GM19463 (cell line): ENCODE data around the gene RPS6KA4.
"Not testable (repeated sequence)": the region's sequence is repeated elsewhere in the genome, so short reads cannot be mapped to it uniquely, and the experiment has no call there.

Source experiments
- ATAC-seq: cut with Tn5 transposase; IDR thresholded peaks from one replicate; pipeline ENCODE4 v1.9.1; 2021; ENCODE audit warnings: mild to moderate bottlenecking, moderate library complexity; ENCODE audit not compliant: unreplicated experiment

Gene RPS6KA4

DNA sequence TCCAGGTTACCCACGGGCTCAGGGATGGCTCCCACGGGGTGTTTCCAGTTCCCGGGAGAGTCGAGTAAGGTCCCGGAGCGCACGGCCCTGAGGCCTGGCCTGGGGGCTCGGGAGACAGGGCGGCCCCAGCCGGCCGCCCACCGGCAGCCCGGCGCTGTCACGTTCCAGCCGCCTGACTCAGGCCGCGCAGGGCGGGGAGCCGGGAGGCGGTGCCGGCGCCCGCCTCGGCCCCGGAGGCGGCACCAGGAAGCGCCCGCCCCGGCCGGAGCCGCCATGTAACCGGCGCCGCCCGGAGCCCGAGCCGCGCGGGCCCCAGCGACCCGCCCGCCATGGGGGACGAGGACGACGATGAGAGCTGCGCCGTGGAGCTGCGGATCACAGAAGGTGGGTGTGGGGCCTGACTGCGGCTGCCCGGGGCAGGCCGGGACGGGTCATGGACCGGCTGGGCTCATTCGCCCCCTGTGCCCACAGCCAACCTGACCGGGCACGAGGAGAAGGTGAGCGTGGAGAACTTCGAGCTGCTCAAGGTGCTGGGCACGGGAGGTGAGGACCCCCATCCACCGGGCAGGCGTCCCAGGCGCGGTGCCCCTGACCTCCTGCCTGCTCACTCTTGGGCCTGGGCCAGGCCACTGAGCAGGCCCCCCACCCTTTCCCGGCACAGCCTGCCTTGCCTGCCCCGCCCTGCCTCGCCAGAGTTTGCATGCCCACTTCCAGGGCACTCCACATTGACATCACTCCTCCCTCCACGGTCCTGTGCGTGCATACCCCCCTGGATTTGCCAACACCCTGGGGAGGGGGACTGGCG is at the start of gene RPS6KA4:
RPS6KA4 (plus strand) TSS at position 256 of the 805 bp plus-strand sequence; CDS start at position 330, 74 bp downstream.
- peak; percentile 65 for ATAC-seq

DNA sequence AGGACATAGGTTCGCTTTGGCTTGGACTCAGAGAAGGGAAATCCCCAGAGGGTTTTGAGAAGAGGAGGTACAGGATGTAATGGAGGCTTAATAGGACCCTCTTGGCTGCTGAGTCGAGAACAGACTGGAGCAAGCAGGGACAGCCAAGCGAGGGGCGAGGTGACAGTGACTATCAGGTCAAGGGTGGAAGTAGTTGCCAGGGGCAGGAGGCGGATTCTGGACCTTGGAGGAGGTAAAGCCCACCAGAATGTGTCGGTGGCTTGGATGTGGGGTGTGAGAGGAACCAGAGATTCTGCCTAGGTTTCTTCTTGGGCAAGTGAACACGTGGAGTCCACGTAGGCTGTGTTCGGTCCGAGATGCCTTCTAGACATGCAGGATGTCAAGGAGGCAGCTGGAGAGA is 46.0 kb upstream of the RPS6KA4 start:
- no peak for ATAC-seq

DNA sequence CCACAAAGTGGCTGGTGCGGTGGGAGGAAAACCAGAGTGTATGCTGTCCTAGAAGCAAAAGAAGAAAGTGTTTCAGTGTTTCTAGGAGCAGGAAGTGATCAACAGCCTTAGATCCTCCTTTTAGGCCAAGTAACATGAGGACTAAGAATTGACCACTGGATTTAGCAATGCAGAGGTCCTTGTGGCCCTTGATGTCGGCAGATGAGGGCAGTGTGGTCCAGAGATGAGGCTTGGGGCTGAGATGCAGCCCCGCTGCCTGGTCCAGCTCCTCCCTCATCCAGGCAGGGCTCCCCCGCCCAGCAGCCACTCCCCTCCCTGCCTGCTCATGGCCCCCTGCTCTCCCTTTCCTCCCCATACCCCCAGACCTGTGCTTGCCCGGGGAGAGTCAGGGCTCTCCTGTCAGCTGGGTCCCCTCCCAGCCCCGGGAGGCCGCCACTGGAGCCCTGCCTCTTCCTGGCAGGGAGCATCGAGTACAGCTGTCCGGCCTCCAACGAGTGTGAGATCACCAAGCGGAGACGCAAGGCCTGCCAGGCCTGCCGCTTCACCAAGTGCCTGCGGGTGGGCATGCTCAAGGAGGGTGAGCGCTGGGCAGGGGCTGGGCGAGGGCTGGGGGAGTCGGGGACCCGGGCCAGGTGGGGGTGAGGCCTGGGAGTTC is 45.3 kb upstream of the RPS6KA4 start:
- no peak for ATAC-seq

DNA sequence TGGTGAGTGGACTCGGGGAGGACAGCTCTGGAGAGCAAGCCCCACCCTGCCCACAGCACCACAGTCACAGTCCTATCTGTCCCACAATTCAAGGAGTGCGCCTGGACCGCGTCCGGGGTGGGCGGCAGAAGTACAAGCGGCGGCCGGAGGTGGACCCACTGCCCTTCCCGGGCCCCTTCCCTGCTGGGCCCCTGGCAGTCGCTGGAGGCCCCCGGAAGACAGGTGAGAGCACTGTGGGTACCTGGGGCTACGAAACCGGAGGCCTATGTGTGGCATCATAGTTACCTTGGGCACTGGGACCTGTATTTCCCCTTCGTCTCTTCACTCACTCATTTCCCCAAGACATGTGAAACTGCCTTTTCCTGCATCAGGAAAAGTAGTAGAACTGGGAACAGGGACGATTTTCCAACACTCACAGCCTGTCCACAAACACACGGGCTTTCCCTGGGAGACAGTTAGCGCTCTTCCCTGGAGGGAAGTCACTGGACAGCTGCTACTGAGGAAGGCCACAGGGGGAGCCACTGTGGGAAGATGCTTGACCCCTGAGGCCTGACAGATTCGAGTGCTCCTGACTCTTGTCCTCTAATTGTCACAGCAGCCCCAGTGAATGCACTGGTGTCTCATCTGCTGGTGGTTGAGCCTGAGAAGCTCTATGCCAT is 44.7 kb upstream of the RPS6KA4 start:
- ATAC-seq: no peak

DNA sequence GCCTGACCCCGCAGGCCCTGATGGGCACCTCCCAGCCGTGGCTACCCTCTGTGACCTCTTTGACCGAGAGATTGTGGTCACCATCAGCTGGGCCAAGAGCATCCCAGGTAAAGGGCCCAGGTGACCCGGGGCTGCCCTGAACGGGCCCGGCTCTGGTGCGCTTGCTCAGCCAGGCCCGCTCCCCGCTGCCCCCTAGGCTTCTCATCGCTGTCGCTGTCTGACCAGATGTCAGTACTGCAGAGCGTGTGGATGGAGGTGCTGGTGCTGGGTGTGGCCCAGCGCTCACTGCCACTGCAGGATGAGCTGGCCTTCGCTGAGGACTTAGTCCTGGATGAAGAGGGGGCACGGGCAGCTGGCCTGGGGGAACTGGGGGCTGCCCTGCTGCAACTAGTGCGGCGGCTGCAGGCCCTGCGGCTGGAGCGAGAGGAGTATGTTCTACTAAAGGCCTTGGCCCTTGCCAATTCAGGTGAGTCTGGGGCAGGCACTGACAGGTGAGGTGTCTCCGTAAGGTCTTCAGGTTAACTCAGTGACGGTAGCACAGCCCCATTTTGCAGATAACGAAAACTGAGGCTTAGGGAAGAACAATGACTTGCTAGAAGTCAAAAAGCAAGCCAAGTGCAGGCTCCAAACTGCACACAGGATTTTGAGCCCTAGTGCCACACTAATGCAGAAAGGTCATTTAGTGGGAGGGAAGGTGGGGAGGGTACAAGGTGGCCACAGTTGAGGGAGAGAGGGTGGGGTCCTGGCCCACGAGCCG is 44.0 kb upstream of the RPS6KA4 start:
- no peak for ATAC-seq

DNA sequence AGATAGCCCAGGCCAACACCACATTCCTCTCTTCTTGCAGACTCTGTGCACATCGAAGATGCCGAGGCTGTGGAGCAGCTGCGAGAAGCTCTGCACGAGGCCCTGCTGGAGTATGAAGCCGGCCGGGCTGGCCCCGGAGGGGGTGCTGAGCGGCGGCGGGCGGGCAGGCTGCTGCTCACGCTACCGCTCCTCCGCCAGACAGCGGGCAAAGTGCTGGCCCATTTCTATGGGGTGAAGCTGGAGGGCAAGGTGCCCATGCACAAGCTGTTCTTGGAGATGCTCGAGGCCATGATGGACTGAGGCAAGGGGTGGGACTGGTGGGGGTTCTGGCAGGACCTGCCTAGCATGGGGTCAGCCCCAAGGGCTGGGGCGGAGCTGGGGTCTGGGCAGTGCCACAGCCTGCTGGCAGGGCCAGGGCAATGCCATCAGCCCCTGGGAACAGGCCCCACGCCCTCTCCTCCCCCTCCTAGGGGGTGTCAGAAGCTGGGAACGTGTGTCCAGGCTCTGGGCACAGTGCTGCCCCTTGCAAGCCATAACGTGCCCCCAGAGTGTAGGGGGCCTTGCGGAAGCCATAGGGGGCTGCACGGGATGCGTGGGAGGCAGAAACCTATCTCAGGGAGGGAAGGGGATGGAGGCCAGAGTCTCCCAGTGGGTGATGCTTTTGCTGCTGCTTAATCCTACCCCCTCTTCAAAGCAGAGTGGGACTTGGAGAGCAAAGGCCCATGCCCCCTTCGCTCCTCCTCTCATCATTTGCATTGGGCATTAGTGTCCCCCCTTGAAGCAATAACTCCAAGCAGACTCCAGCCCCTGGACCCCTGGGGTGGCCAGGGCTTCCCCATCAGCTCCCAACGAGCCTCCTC is 43.1 kb upstream of the RPS6KA4 start:
- not testable (repeated sequence) for ATAC-seq

DNA sequence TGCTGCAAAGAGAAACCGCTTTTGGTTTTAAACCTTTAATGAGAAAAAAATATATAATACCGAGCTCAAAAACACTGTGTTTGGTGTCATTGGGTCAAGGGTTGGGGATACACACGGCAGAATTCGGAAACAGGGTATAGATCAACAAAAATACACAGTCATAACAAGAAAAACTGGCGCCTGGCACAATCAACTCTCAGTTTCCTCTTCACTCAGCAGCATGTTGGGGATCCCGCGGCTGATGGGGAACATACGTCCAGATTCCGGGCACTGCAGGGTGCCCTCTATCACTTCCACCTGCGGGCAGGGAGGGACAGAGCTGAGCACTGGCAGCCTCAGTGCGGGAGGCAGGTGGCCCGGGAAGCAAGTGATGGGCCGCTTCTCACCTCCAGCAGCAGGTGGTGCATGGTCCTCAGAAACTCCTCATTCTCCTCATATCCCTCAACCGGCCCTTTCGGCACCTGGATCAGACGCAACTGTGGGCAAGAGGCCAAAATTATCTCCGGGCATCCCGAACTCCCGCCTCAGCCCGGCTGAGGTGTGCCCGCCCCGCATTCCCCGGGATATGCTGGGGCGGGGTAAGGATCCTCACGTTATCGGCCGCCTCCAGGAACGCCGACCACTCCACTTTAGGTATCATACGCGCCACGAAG is 42.2 kb upstream of the RPS6KA4 start:
- no peak for ATAC-seq

DNA sequence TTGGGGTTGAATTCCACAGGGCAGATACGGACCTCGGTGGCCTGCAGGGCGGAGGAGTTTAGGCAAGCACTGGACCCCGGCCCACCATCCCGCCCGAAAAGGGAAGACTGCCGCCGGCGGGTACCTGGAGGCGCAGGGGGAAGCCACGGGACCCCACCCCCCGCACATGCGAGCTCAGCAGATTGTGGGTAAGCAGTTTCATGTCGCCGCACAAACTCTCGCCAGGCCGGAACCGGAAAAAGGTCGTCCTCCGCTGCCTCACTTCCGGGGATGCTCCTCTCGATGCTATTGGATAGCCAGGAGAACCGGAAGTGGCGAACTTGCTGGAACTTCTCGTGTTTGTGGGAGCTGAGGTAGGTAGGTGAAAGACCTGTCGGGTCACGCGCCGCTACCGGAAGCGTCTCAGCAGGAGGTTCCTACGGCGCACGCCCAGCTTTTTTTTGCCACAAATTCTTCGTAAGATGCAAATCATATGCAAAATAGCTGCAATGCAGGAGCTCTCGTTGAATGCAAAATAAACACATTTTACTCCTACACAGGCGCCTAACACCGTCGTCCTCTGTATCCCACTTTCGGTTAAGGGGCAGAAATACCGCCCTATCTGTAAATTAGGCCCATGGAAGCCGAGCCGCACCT is 41.5 kb upstream of the RPS6KA4 start, which contains the start of gene TRMT112:
TRMT112 (minus strand) TSS at position 235 of the 636 bp plus-strand sequence; CDS start at position 202, 33 bp downstream.
- peak; percentile 46 for ATAC-seq

DNA sequence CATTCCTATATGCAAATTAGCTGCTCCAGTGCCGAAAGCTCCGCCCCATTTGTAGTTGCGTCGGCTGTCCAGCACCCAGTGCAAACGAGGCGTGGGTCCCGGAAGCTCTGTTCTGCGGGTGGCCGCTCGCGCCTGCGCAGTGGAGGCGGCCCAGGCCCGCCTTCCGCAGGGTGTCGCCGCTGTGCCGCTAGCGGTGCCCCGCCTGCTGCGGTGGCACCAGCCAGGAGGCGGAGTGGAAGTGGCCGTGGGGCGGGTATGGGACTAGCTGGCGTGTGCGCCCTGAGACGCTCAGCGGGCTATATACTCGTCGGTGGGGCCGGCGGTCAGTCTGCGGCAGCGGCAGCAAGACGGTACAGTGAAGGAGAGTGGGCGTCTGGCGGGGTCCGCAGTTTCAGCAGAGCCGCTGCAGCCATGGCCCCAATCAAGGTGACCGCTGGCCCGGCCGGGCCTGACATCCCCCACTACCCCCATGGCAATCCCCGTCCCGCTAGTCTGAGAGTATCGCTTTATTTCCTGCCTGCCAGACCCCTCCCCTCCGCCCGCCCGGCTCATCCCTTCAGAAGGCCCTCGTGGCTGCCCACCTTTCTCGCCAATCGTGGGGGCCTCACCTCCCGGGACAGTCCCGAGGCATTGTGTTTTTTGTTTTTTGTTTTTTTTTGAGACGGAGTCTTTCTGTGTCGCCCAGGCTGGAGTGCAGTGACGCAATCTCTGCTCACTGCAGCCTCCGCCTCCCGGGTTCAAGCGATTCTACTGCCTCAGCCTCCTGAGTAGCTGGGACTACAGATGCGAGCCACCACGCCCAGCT is 40.8 kb upstream of the RPS6KA4 start, which contains the start of gene PRDX5:
PRDX5 (plus strand) TSS at position 161 of the 805 bp plus-strand sequence; CDS start at position 256, 95 bp downstream.
- ATAC-seq: peak; percentile 83

DNA sequence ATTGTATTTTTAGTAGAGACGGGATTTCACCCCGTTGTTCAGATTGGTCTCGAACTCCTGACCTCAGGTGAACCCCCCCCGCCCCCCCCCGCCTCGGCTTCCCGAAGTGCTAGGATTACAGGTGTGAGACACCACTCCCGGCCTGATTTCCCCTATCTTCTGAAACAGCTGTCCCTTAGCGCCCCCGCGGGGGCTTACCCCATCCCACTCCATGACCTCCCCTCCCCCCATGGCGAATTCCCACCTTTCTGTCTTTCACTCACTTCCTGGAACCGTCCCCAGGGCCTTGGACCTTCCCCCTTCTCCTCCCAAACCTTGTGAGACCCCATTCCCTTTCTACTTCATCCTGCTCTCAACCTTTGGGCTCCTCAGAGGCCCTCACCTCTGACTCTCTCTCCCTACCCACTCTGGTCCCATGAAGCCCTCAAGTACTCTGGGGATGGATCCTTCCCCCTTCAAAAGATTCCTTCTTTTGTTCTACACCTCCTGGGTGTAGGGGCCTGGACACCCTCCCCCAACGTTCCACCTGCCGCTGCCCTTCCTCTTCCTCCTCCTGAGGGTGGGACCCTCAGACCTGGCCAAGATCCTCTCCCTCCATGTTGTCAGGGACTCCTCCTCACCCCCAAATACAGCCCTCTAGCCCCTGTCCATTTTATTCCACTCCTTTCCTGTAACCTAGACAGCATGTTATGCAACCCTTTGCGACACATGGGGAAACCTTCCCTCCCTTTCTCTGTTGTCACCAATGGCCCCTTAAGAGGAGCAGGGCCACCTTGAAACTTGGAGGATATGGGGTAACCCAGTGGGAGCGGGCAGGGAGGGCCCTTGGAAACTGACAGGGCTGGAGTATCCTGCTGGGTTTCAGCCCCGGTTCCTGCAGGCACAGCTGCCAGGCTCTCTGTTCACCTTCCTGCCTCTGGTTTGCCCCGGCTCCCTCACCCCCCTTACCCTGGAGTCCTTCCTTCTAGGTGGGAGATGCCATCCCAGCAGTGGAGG is 39.9 kb upstream of the RPS6KA4 start:
- no peak for ATAC-seq

DNA sequence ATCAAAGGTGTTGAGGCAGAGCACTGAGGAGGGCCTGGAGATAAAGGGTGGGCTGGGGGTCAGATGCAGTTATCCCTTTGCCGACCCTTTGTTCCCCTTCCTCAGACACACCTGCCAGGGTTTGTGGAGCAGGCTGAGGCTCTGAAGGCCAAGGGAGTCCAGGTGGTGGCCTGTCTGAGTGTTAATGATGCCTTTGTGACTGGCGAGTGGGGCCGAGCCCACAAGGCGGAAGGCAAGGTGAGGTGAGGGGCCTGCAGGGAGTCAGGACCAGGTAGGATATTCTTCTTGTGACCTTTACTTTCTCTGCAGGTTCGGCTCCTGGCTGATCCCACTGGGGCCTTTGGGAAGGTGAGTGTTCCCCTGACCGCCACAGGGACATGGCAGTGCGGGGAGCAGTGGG is 38.4 kb upstream of the RPS6KA4 start:
- no peak for ATAC-seq

DNA sequence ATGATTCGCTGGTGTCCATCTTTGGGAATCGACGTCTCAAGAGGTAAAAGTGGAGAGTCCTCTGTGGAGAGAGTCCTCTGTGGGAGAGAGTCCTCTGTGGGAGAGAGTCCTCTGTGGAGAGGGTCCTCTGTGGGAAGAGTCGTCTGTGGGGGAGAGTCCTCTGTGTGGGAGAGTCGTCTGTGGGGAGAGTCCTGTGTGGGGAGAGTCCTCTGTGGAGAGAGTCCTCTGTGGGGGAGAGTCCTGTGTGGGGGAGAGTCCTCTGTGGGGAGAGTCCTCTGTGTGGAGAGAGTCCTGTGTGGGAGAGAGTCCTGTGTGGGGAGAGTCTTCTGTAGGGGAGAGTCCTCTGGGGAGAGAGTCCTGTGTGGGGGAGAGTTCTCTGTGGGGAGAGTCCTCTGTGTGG is 37.9 kb upstream of the RPS6KA4 start:
- no peak for ATAC-seq

DNA sequence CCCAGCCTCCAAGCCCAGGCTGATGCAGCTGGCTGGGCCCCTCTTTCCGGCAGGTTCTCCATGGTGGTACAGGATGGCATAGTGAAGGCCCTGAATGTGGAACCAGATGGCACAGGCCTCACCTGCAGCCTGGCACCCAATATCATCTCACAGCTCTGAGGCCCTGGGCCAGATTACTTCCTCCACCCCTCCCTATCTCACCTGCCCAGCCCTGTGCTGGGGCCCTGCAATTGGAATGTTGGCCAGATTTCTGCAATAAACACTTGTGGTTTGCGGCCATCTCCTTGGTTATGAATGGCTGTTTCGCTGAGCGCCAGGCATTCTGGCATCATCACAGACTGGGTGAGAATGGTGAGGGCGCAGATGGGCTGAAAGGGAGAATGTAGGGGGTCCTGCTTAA is 37.4 kb upstream of the RPS6KA4 start:
- ATAC-seq: no peak

DNA sequence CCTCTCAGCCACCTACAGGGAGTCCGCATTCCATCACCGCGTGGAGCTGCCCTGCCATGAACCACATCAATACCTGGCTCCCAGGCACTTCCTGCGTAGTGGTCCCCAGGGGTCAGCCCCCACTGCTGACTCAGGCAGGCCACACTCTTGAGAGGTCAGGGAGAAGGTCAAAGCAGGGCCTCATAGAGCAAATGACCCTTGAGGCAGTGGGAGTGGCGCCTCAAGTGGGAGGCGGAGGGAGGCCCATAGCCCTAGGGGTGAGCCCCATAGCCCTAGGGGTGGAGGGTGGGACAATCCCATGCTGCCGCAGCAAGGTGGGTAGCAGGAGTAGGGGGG is 36.1 kb upstream of the RPS6KA4 start:
- no peak for ATAC-seq

DNA sequence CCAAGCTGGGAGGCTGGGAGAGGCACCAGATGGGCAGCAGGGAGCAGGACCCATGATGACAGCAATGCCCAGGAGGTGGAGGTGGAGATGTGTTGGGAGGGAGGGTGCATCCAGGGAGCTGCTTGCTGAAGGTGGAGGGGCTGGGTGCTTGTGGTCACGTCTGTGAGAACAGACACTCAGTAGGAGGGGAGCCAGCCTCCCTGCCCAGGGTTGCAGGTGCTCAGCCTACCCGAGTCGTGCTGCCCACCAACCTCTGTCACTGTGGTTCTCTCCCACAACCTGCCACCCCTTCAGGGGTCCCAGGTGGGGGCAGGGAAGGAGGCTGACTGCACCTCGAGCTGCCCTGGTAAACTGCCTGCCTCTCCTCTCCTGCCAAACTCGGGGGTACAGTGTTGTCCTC is 35.6 kb upstream of the RPS6KA4 start:
- ATAC-seq: no peak

DNA sequence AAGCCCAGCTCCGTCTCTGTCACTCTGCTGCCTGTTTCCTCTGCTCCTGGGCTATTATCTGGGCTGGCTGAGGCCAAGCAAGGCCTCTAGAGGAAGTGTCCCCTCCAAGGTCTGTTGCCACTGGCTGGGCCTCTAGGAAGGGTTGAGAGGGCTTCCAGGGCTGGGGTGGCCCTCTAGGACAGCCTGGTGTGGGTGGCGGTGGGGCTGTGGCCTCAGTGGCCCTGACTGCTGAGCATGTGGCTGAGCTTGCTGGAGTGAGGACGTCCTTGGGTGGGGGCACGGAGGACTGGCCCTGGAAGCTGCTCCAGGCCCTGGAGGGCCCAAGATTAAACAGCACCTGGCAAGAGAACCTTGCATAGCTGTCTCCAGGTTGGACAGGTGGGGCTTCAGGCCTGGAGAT is 35.0 kb upstream of the RPS6KA4 start:
- ATAC-seq: not testable (repeated sequence)
